OCI-LY7 (cell line): ENCODE measurements around the gene ACSS3.

ENCODE experiments used
- EZH2phosphoT487 ChIP-seq: fragments of 200-600 bp; sonication (generic); IDR thresholded peaks from 2 replicates; pipeline ENCODE4 v1.6.1; 2018; ENCODE audit warnings: low read depth, borderline replicate concordance, mild to moderate bottlenecking, mixed run types, antibody characterized with exemption, low read length, moderate library complexity, mixed read lengths
- TF ChIP-seq, protein P1 (sequence below): fragments of 200-600 bp; sonication (generic); conservative IDR thresholded peaks from 2 replicates; pipeline ENCODE4 v1.5.1; 2014; ENCODE audit warnings: mild to moderate bottlenecking, antibody characterized with exemption, low read length, moderate library complexity, mixed read lengths

DNA sequence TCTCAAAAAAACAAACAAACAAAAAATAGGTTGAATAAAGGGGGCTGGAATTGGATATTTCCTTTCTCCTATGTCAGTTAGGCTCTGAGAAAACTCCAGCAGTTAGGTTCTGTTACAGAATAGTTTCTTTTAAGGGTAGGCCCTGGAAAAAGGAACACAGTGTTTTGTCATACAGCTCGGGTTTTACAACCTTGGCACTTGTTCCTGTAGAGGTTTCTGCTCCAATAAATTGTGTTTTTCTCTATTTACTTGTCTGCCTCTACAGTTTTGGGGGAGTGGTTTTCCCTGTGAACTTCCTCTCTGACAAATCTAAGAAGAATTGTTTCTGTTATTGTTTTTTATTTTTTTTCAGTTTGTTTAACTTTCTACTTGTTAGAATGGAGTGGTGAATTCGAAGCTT lies 167.6 kb downstream of the ACSS3 start:
- TF ChIP-seq, protein P1, sequence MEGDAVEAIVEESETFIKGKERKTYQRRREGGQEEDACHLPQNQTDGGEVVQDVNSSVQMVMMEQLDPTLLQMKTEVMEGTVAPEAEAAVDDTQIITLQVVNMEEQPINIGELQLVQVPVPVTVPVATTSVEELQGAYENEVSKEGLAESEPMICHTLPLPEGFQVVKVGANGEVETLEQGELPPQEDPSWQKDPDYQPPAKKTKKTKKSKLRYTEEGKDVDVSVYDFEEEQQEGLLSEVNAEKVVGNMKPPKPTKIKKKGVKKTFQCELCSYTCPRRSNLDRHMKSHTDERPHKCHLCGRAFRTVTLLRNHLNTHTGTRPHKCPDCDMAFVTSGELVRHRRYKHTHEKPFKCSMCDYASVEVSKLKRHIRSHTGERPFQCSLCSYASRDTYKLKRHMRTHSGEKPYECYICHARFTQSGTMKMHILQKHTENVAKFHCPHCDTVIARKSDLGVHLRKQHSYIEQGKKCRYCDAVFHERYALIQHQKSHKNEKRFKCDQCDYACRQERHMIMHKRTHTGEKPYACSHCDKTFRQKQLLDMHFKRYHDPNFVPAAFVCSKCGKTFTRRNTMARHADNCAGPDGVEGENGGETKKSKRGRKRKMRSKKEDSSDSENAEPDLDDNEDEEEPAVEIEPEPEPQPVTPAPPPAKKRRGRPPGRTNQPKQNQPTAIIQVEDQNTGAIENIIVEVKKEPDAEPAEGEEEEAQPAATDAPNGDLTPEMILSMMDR = no peak
- TF ChIP-seq EZH2phosphoT487 = no peak
